ENCODE measurements around the gene RASSF3.

DNA sequence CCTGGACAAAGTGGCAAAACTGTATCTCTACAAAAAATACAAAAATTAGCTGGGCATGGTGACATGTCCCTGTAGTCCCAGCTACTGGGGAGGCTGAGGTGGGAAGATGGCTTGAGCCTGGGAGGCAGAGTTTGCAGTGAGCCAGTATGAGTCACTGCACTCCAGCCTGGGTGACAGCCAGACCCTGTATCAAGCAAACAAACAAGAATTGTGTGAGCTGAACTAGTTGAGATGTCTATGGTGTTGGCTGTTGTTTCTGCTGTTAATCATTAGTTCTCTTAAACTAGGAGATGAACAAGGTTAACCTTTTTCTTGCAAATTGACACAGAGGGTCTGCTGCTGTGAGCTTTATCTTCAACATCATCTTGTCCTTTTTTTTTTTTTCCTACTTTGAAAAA lies 23.6 kb downstream of the RASSF3 start:
- no peak for TF ChIP-seq EZH2 (IDR thresholded peaks at IDR 0.05; ENCODE audit: low read depth, unreplicated experiment)
- TF ChIP-seq, protein P1, sequence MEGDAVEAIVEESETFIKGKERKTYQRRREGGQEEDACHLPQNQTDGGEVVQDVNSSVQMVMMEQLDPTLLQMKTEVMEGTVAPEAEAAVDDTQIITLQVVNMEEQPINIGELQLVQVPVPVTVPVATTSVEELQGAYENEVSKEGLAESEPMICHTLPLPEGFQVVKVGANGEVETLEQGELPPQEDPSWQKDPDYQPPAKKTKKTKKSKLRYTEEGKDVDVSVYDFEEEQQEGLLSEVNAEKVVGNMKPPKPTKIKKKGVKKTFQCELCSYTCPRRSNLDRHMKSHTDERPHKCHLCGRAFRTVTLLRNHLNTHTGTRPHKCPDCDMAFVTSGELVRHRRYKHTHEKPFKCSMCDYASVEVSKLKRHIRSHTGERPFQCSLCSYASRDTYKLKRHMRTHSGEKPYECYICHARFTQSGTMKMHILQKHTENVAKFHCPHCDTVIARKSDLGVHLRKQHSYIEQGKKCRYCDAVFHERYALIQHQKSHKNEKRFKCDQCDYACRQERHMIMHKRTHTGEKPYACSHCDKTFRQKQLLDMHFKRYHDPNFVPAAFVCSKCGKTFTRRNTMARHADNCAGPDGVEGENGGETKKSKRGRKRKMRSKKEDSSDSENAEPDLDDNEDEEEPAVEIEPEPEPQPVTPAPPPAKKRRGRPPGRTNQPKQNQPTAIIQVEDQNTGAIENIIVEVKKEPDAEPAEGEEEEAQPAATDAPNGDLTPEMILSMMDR (conservative IDR thresholded peaks at IDR 0.05; ENCODE audit: low read depth in 2 of 2): no peak
- no peak for TF ChIP-seq POLR2AphosphoS5 (IDR thresholded peaks at IDR 0.05; ENCODE audit: low read depth)
- TF ChIP-seq, protein P2, sequence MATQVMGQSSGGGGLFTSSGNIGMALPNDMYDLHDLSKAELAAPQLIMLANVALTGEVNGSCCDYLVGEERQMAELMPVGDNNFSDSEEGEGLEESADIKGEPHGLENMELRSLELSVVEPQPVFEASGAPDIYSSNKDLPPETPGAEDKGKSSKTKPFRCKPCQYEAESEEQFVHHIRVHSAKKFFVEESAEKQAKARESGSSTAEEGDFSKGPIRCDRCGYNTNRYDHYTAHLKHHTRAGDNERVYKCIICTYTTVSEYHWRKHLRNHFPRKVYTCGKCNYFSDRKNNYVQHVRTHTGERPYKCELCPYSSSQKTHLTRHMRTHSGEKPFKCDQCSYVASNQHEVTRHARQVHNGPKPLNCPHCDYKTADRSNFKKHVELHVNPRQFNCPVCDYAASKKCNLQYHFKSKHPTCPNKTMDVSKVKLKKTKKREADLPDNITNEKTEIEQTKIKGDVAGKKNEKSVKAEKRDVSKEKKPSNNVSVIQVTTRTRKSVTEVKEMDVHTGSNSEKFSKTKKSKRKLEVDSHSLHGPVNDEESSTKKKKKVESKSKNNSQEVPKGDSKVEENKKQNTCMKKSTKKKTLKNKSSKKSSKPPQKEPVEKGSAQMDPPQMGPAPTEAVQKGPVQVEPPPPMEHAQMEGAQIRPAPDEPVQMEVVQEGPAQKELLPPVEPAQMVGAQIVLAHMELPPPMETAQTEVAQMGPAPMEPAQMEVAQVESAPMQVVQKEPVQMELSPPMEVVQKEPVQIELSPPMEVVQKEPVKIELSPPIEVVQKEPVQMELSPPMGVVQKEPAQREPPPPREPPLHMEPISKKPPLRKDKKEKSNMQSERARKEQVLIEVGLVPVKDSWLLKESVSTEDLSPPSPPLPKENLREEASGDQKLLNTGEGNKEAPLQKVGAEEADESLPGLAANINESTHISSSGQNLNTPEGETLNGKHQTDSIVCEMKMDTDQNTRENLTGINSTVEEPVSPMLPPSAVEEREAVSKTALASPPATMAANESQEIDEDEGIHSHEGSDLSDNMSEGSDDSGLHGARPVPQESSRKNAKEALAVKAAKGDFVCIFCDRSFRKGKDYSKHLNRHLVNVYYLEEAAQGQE (IDR thresholded peaks at IDR 0.05; ENCODE audit: unreplicated experiment): no peak
